ENCODE data around the gene UQCR10. TPM values are rescaled to one million over a fixed set of nuclear protein-coding genes. Genes with fewer than 3 reads are reported as not detected.
"Not testable (repeated sequence)": the region's sequence is repeated elsewhere in the genome, so short reads cannot be mapped to it uniquely, and the experiment has no call there.

UQCR10 gene
- total RNA-seq, 1 donor from 2014 or later: 48.7 TPM

- peaks cover 7% of the 10 kb centered on the region for H3K4me1 Mint-ChIP-seq
- Histone ChIP-seq H3K27ac (no peak overlapping the region), H3F3A (ENCODE audit: low read depth) (no peaks in the 10 kb centered on the region), H3K27me3 (no peaks in the 10 kb centered on the region), H3K4me1 (no peaks in the 10 kb centered on the region), H3K9me3 (ENCODE audit: low read depth) (no peaks in the 10 kb centered on the region), H3K4me2 (no peak overlapping the region), H3K36me3 (no peaks in the 10 kb centered on the region), H3K9ac (no peak overlapping the region), H3K79me2 (ENCODE audit: low read depth) (no peaks in the 10 kb centered on the region), H3K4me3 (no peak overlapping the region), H4K20me1 (ENCODE audit: low read depth) (peaks cover 11% of the 10 kb centered on the region), H2AFZ (replicated peaks) (no peak overlapping the region)
- no peak for DNase-seq (ENCODE audit: low spot score)
- no peak overlapping the region for H3K4me3 Mint-ChIP-seq
- H3K9me3 Mint-ChIP-seq: no peaks in the 10 kb centered on the region
- H3K36me3 Mint-ChIP-seq: peaks cover 8% of the 10 kb centered on the region
- TF ChIP-seq CTCF (IDR thresholded peaks at IDR 0.05) (no peak), EZH2 (IDR thresholded peaks at IDR 0.05) (no peak), EZH2phosphoT487 (IDR thresholded peaks at IDR 0.05) (no peak)
- peaks cover 9% of the 10 kb centered on the region for H3K27me3 Mint-ChIP-seq (ENCODE audit: insufficient read depth, low read depth)
- no peak overlapping the region for H3K27ac Mint-ChIP-seq
Observed at GRCh38 chr22:29751669-29752068, 15.5 kb upstream of the UQCR10 start.

GRCh38 chr22:29753808-29754657 is 13.1 kb upstream of the UQCR10 start:
- no peak overlapping the region for H3K4me3 ChIP-seq
- no peaks in the 10 kb centered on the region for H3K9me3 ChIP-seq (ENCODE audit: low read depth)
- DNase-seq (ENCODE audit: low spot score): no peak
- H3K4me1 Mint-ChIP-seq: peaks cover 19% of the 10 kb centered on the region
- no peaks in the 10 kb centered on the region for H3K79me2 ChIP-seq (ENCODE audit: low read depth)
- H3K9me3 Mint-ChIP-seq: no peaks in the 10 kb centered on the region
- H2AFZ ChIP-seq (replicated peaks): no peak overlapping the region
- no peaks in the 10 kb centered on the region for H3K36me3 ChIP-seq
- TF ChIP-seq CTCF (IDR thresholded peaks at IDR 0.05) (no peak), EZH2phosphoT487 (IDR thresholded peaks at IDR 0.05) (no peak), EZH2 (IDR thresholded peaks at IDR 0.05) (no peak)
- no peaks in the 10 kb centered on the region for H3K36me3 Mint-ChIP-seq
- H3K4me3 Mint-ChIP-seq: no peak overlapping the region
- H3F3A ChIP-seq (ENCODE audit: low read depth): peaks cover 10% of the 10 kb centered on the region
- no peak overlapping the region for H3K27ac ChIP-seq
- H3K9ac ChIP-seq: no peak overlapping the region
- peaks cover 11% of the 10 kb centered on the region for H3K27me3 Mint-ChIP-seq (ENCODE audit: insufficient read depth, low read depth)
- H4K20me1 ChIP-seq (ENCODE audit: low read depth): peaks cover 21% of the 10 kb centered on the region
- H3K27me3 ChIP-seq: no peaks in the 10 kb centered on the region
- H3K4me2 ChIP-seq: no peak overlapping the region
- peaks cover 12% of the 10 kb centered on the region for H3K4me1 ChIP-seq
- H3K27ac Mint-ChIP-seq: peak overlapping the region; percentile 66

GRCh38 chr22:29754658-29755395 is 12.3 kb upstream of the UQCR10 start:
- H3K27me3 Mint-ChIP-seq (ENCODE audit: insufficient read depth, low read depth): peaks cover 11% of the 10 kb centered on the region
- not testable (repeated sequence) for H3K9ac ChIP-seq; H3K4me2 ChIP-seq; H3K27ac Mint-ChIP-seq; H3K27ac ChIP-seq; H3K27me3 ChIP-seq; H3K9me3 Mint-ChIP-seq; H3K4me3 ChIP-seq; H3K9me3 ChIP-seq (ENCODE audit: low read depth); H3K4me3 Mint-ChIP-seq; DNase-seq (ENCODE audit: low spot score); H3F3A ChIP-seq (ENCODE audit: low read depth); H3K36me3 Mint-ChIP-seq; H3K79me2 ChIP-seq (ENCODE audit: low read depth); H2AFZ ChIP-seq (replicated peaks); H3K36me3 ChIP-seq
- peaks cover 23% of the 10 kb centered on the region for H4K20me1 ChIP-seq (ENCODE audit: low read depth)
- peaks cover 22% of the 10 kb centered on the region for H3K4me1 Mint-ChIP-seq
- peaks cover 12% of the 10 kb centered on the region for H3K4me1 ChIP-seq

Data from neural progenitor cell (in vitro differentiated cells).